ENCODE results near the gene GRHL1.

The GRHL1 gene

GRCh38 chr2:9971890-9972289, 20.4 kb downstream of the GRHL1 start:
- WGBS, 2 experiments, result 95 to 96% methylated on average over 6 of the region's 6 CpGs
- H3K4me1 ChIP-seq (ENCODE audit: control insufficient read depth, insufficient read depth, low read length), result peaks cover 45% of the 10 kb centered on the region
- no peak overlapping the region for H3K27ac ChIP-seq (ENCODE audit: insufficient read depth, low read depth, low read length, poor library complexity, severe bottlenecking)
- no peaks in the 10 kb centered on the region for H3K27me3 ChIP-seq (ENCODE audit: control insufficient read depth, insufficient read depth, low read length, poor library complexity, severe bottlenecking)
- H3K4me3 ChIP-seq (ENCODE audit: insufficient read depth, low read depth, low read length), result no peak overlapping the region
- H3K36me3 ChIP-seq (ENCODE audit: control insufficient read depth, insufficient read depth, low read length), result no peaks in the 10 kb centered on the region
- no peaks in the 10 kb centered on the region for H3K9me3 ChIP-seq (ENCODE audit: control insufficient read depth, low read length)

DNA sequence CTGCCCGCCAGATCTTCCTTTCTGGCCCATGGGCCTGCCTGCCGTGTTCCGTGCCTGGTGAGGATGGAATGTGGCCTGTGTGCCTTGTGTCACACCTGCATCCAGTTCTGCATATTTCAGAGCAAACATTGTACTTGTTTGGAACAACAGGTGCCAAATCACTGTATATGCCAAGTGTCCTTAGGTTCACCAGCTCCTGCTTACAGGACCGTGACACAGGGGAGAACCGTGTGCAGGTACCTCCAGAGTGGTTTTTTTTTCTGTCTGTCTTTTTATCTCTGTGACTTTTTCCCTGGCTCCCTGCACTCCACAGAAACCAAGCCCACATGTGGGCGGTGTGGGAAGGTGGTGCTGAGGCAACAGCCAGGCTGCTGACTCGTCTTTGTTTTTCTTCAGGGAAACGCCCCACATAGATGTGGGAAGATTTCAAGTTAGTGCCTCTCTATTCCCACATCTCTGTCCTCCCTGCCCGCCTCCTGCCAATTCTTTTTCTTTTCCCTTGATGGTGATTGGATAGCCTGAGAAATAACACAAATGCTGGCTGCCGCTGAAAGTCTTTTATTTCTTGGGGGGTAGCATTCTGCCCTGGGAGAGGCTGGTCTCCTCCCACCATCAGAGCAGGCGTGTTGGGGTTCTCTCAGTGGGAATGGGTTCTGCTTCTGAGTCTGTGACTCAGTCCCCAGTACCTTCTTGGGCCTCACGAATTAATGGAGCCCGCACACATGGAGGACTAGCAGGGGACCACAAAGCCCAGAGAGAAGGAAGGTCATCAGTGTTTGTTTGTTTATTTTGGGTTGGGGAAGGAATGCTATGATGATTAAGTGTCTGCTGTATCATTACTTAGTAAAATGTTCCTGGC, 21.4 kb downstream of the GRHL1 start:
- no peaks in the 10 kb centered on the region for H3K36me3 ChIP-seq (ENCODE audit: control insufficient read depth, insufficient read depth, low read length)
- no peaks in the 10 kb centered on the region for H3K9me3 ChIP-seq (ENCODE audit: control insufficient read depth, low read length)
- WGBS, 2 experiments, result 75 to 81% methylated on average over 12 to 13 of the region's 13 CpGs
- peaks cover 45% of the 10 kb centered on the region for H3K4me1 ChIP-seq (ENCODE audit: control insufficient read depth, insufficient read depth, low read length)
- no peak overlapping the region for H3K27ac ChIP-seq (ENCODE audit: insufficient read depth, low read depth, low read length, poor library complexity, severe bottlenecking)
- H3K27me3 ChIP-seq (ENCODE audit: control insufficient read depth, insufficient read depth, low read length, poor library complexity, severe bottlenecking), result no peaks in the 10 kb centered on the region
- H3K4me3 ChIP-seq (ENCODE audit: insufficient read depth, low read depth, low read length), result no peak overlapping the region

- 94 to 97% methylated on average over 6 of the region's 6 CpGs for WGBS, 2 experiments
- Histone ChIP-seq H3K9me3 (ENCODE audit: control insufficient read depth, low read length) (no peaks in the 10 kb centered on the region), H3K4me1 (ENCODE audit: control insufficient read depth, insufficient read depth, low read length) (peaks cover 38% of the 10 kb centered on the region), H3K4me3 (ENCODE audit: insufficient read depth, low read depth, low read length) (no peak overlapping the region), H3K27ac (ENCODE audit: insufficient read depth, low read depth, low read length, poor library complexity, severe bottlenecking) (no peak overlapping the region), H3K27me3 (ENCODE audit: control insufficient read depth, insufficient read depth, low read length, poor library complexity, severe bottlenecking) (no peaks in the 10 kb centered on the region), H3K36me3 (ENCODE audit: control insufficient read depth, insufficient read depth, low read length) (no peaks in the 10 kb centered on the region)
Observed at GRCh38 chr2:9973690-9974089, 22.2 kb downstream of the GRHL1 start.

DNA sequence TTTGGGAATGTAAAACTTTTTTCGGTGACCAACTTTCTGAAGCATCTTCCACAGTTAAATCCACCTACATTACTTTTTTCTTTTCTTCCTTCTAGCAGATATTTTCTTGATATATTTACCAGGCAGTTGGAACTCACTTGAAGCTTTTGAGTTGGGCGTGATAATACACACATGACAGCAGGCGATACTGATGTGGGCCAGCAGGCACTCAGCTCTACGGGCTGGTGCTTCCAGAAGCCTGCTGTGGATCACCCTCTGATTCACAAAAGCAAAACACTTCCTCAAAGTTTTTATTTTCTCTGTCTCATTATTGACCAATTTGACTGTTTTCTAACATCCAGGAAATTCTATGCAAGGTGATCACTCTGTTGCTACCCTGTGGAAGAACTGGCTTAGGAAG, 22.9 kb downstream of the GRHL1 start:
- Histone ChIP-seq H3K9me3 (ENCODE audit: control insufficient read depth, low read length) (no peaks in the 10 kb centered on the region), H3K4me1 (ENCODE audit: control insufficient read depth, insufficient read depth, low read length) (peaks cover 37% of the 10 kb centered on the region), H3K27ac (ENCODE audit: insufficient read depth, low read depth, low read length, poor library complexity, severe bottlenecking) (no peak overlapping the region), H3K27me3 (ENCODE audit: control insufficient read depth, insufficient read depth, low read length, poor library complexity, severe bottlenecking) (no peaks in the 10 kb centered on the region), H3K36me3 (ENCODE audit: control insufficient read depth, insufficient read depth, low read length) (no peaks in the 10 kb centered on the region), H3K4me3 (ENCODE audit: insufficient read depth, low read depth, low read length) (no peak overlapping the region)
- WGBS, 2 experiments, result 91 to 94% methylated on average over 4 of the region's 4 CpGs

- no peaks in the 10 kb centered on the region for H3K9me3 ChIP-seq (ENCODE audit: control insufficient read depth, low read length)
- H3K27me3 ChIP-seq (ENCODE audit: control insufficient read depth, insufficient read depth, low read length, poor library complexity, severe bottlenecking), result no peaks in the 10 kb centered on the region
- H3K36me3 ChIP-seq (ENCODE audit: control insufficient read depth, insufficient read depth, low read length), result no peaks in the 10 kb centered on the region
- H3K4me3 ChIP-seq (ENCODE audit: insufficient read depth, low read depth, low read length), result no peak overlapping the region
- WGBS, 2 experiments, result 94 to 98% methylated on average over 10 of the region's 10 CpGs
- H3K27ac ChIP-seq (ENCODE audit: insufficient read depth, low read depth, low read length, poor library complexity, severe bottlenecking), result no peak overlapping the region
- peaks cover 35% of the 10 kb centered on the region for H3K4me1 ChIP-seq (ENCODE audit: control insufficient read depth, insufficient read depth, low read length)
Observed at GRCh38 chr2:9975328-9975727, 23.8 kb downstream of the GRHL1 start.

GRCh38 chr2:9975805-9976447, 24.4 kb downstream of the GRHL1 start:
- 95% methylated on average over 9 of the region's 9 CpGs for WGBS, 2 experiments
- Histone ChIP-seq H3K27me3 (ENCODE audit: control insufficient read depth, insufficient read depth, low read length, poor library complexity, severe bottlenecking) (no peaks in the 10 kb centered on the region), H3K9me3 (ENCODE audit: control insufficient read depth, low read length) (no peaks in the 10 kb centered on the region), H3K4me3 (ENCODE audit: insufficient read depth, low read depth, low read length) (no peak overlapping the region), H3K4me1 (ENCODE audit: control insufficient read depth, insufficient read depth, low read length) (peaks cover 30% of the 10 kb centered on the region), H3K36me3 (ENCODE audit: control insufficient read depth, insufficient read depth, low read length) (no peaks in the 10 kb centered on the region), H3K27ac (ENCODE audit: insufficient read depth, low read depth, low read length, poor library complexity, severe bottlenecking) (no peak overlapping the region)

GRCh38 chr2:9979977-9980376, 28.5 kb downstream of the GRHL1 start:
- WGBS, 2 experiments, result 94 to 95% methylated on average over 6 of the region's 6 CpGs
- H3K9me3 ChIP-seq (ENCODE audit: control insufficient read depth, low read length), result no peaks in the 10 kb centered on the region
- no peaks in the 10 kb centered on the region for H3K36me3 ChIP-seq (ENCODE audit: control insufficient read depth, insufficient read depth, low read length)
- no peak overlapping the region for H3K27ac ChIP-seq (ENCODE audit: insufficient read depth, low read depth, low read length, poor library complexity, severe bottlenecking)
- no peak overlapping the region for H3K4me3 ChIP-seq (ENCODE audit: insufficient read depth, low read depth, low read length)
- H3K4me1 ChIP-seq (ENCODE audit: control insufficient read depth, insufficient read depth, low read length), result no peaks in the 10 kb centered on the region
- H3K27me3 ChIP-seq (ENCODE audit: control insufficient read depth, insufficient read depth, low read length, poor library complexity, severe bottlenecking), result no peaks in the 10 kb centered on the region

- H3K9me3 ChIP-seq (ENCODE audit: control insufficient read depth, low read length), result no peaks in the 10 kb centered on the region
- no peak overlapping the region for H3K4me3 ChIP-seq (ENCODE audit: insufficient read depth, low read depth, low read length)
- H3K36me3 ChIP-seq (ENCODE audit: control insufficient read depth, insufficient read depth, low read length), result no peaks in the 10 kb centered on the region
- no peaks in the 10 kb centered on the region for H3K27me3 ChIP-seq (ENCODE audit: control insufficient read depth, insufficient read depth, low read length, poor library complexity, severe bottlenecking)
- H3K27ac ChIP-seq (ENCODE audit: insufficient read depth, low read depth, low read length, poor library complexity, severe bottlenecking), result no peak overlapping the region
- H3K4me1 ChIP-seq (ENCODE audit: control insufficient read depth, insufficient read depth, low read length), result no peaks in the 10 kb centered on the region
- 100% methylated on average over 1 of the region's 2 CpGs for WGBS, 2 experiments
Observed at GRCh38 chr2:9980520-9980919, 29.0 kb downstream of the GRHL1 start.

DNA sequence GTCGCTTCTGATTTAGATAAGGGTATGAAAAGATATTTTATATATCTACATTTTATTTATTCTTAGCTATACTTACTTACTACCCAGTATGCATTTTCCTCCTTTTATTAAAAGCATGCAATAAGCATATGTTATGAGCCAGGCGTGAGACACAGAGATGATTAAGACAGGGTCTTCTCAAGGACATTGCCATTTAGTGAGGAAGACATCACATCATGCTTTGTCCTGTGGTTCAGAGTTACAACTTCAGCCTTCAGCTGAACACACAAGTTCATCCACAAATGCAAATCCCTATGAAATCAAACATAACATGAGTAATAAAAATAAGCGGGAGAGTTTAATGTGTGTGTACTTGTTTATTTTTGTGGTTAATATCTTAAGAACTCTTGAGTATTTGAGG, 30.2 kb downstream of the GRHL1 start:
- Histone ChIP-seq H3K4me3 (ENCODE audit: insufficient read depth, low read depth, low read length) (no peak overlapping the region), H3K36me3 (ENCODE audit: control insufficient read depth, insufficient read depth, low read length) (no peaks in the 10 kb centered on the region), H3K9me3 (ENCODE audit: control insufficient read depth, low read length) (no peaks in the 10 kb centered on the region), H3K27ac (ENCODE audit: insufficient read depth, low read depth, low read length, poor library complexity, severe bottlenecking) (no peak overlapping the region), H3K4me1 (ENCODE audit: control insufficient read depth, insufficient read depth, low read length) (no peaks in the 10 kb centered on the region), H3K27me3 (ENCODE audit: control insufficient read depth, insufficient read depth, low read length, poor library complexity, severe bottlenecking) (no peaks in the 10 kb centered on the region)
- whole genome bisulfite sequencing, 2 experiments, result 95% methylated on average over 2 of the region's 3 CpGs

- Histone ChIP-seq H3K36me3 (ENCODE audit: control insufficient read depth, insufficient read depth, low read length) (no peaks in the 10 kb centered on the region), H3K27ac (ENCODE audit: insufficient read depth, low read depth, low read length, poor library complexity, severe bottlenecking) (no peak overlapping the region), H3K4me3 (ENCODE audit: insufficient read depth, low read depth, low read length) (no peak overlapping the region), H3K27me3 (ENCODE audit: control insufficient read depth, insufficient read depth, low read length, poor library complexity, severe bottlenecking) (no peaks in the 10 kb centered on the region), H3K9me3 (ENCODE audit: control insufficient read depth, low read length) (no peaks in the 10 kb centered on the region), H3K4me1 (ENCODE audit: control insufficient read depth, insufficient read depth, low read length) (no peaks in the 10 kb centered on the region)
- WGBS, 2 experiments, result 88 to 93% methylated on average over 8 of the region's 8 CpGs
Observed at GRCh38 chr2:9982248-9982647, 30.8 kb downstream of the GRHL1 start.

All from ectodermal cell (in vitro differentiated cells).